RPMI7951 (cell line): ENCODE results near the gene PCDHGC3. TPM values are rescaled to one million over a fixed set of nuclear protein-coding genes. Genes with fewer than 3 reads are reported as not detected.
A peak's percentile ranks its signal among the peaks of the same experiment; 100 is the strongest.

ENCODE experiments used
- DNase-seq: peaks from one replicate; pipeline ENCODE4 v3.0.0-alpha.2; 2012; ENCODE audit warnings: low read depth
- total RNA-seq: library from RNA; depleted of rRNA; stranded (reverse); fragments of >200 nt; shearing (Covaris generic); gene quantifications from 2 replicates; pipeline ENCODE4 v1.2.3, GENCODE V29; 2014; rRNA removed

Gene PCDHGC3
- total RNA-seq, 1 experiment from 2014 or later, result 75.6 TPM

DNA sequence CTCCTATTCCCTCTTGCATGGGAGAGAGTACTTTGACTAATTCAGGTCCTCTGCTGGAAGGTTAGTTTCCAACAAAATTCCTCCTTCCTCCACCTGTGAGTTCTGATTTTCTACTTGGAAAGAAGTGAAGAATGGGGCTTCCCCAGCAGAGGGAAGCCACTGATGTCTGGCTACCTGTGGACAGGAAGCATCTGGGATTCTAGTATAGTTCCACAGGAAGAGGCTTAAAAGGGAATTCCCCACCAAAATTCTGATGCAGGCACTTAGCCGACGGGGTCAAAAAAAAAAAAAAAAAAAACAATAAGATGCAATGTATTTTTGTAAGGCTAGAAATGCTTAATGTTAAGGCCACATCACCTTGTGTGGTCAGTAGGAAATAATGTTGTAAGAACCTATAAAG is 46.5 kb downstream of the PCDHGC3 start:
- DNase-seq, result no peak

GRCh38 chr5:141523991-141524390 is 48.2 kb downstream of the PCDHGC3 start:
- no peak for DNase-seq

GRCh38 chr5:141524604-141525597 is 49.1 kb downstream of the PCDHGC3 start:
- DNase-seq, result peak; percentile 96

DNA sequence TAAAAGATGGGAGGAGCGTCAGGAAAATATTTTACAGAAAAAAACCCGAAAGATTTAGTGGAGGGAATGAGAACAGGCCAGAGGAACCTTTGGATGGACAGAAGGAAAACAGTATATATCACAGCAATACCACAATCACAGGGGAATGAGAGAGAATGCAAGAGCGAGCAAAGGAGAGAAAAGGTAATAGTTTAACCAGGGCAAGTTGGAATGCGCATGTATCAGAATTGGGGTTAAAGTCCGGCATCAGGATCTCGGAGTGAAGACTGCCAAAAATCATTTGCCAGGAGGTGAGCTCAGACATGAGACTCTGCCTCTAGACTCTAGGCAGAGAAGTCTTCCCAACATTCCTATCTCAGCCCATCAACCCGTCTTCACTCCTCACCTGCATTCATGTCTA is 49.9 kb downstream of the PCDHGC3 start:
- DNase-seq, result no peak

DNA sequence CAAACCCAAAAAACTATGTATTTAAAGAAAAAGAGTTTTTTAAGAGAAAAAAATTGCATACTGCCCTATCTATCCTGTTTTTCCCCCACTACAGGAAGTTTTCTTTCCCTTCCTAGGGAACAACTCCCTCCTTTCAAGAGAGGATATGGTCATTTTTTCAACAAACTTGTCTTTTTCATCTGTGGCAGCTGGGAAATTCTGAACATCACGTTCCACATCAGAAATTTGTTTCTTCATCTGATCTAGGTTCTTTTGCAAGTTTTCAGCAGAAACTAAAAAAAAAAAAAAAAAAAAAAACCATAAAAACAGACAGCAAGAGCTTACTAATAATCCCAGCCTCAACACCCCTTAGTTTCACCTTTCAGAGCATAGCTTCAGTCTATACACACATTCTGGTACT is 51.7 kb downstream of the PCDHGC3 start:
- DNase-seq, result no peak

Other genes starting within 250 kb of the PCDHGC3 start
- gene PCDHB15, start 230.6 kb upstream of the PCDHGC3 start, total RNA-seq, result 1.6 and 2.0 TPM in 2 replicates
- gene SLC25A2, start 171.9 kb upstream of the PCDHGC3 start, total RNA-seq, result 0.48 TPM in 1 of 2 replicates, not detected in the other
- 36.0 and 50.9 TPM in 2 replicates for gene TAF7, start 155.2 kb upstream of the PCDHGC3 start, total RNA-seq
- 3.3 and 3.7 TPM in 2 replicates for gene PCDHGA1, start 145.5 kb upstream of the PCDHGC3 start, total RNA-seq
- 6.8 and 7.0 TPM in 2 replicates for gene PCDHGA2, start 137.2 kb upstream of the PCDHGC3 start, total RNA-seq
- gene PCDHGA3, start 132.1 kb upstream of the PCDHGC3 start, total RNA-seq, result 0.12 and 0.39 TPM in 2 replicates
- gene PCDHGB1, start 125.9 kb upstream of the PCDHGC3 start, total RNA-seq, result 10.6 and 10.9 TPM in 2 replicates
- 3.8 and 4.8 TPM in 2 replicates for gene PCDHGA4, start 120.9 kb upstream of the PCDHGC3 start, total RNA-seq
- gene PCDHGB2, start 116.0 kb upstream of the PCDHGC3 start, total RNA-seq, result 4.6 and 6.0 TPM in 2 replicates
- gene PCDHGA5, start 111.8 kb upstream of the PCDHGC3 start, total RNA-seq, result 1.5 and 1.8 TPM in 2 replicates
- 1.1 and 1.6 TPM in 2 replicates for gene PCDHGB3, start 105.7 kb upstream of the PCDHGC3 start, total RNA-seq
- gene PCDHGA6, start 102.1 kb upstream of the PCDHGC3 start, total RNA-seq, result 1.3 and 1.8 TPM in 2 replicates
- 4.6 and 5.5 TPM in 2 replicates for gene PCDHGA7, start 93.2 kb upstream of the PCDHGC3 start, total RNA-seq
- 12.0 and 12.7 TPM in 2 replicates for gene PCDHGB4, start 88.3 kb upstream of the PCDHGC3 start, total RNA-seq
- 1.6 and 1.9 TPM in 2 replicates for gene PCDHGA8, start 83.3 kb upstream of the PCDHGC3 start, total RNA-seq
- 18.6 and 19.8 TPM in 2 replicates for gene PCDHGB5, start 78.0 kb upstream of the PCDHGC3 start, total RNA-seq
- 0.88 and 1.1 TPM in 2 replicates for gene PCDHGA9, start 73.2 kb upstream of the PCDHGC3 start, total RNA-seq
- 0.84 and 0.88 TPM in 2 replicates for gene PCDHGB6, start 67.9 kb upstream of the PCDHGC3 start, total RNA-seq
- gene PCDHGA10, start 63.0 kb upstream of the PCDHGC3 start, total RNA-seq, result 0.78 and 0.84 TPM in 2 replicates
- 0.29 and 0.48 TPM in 2 replicates for gene PCDHGB7, start 58.3 kb upstream of the PCDHGC3 start, total RNA-seq
- 7.0 and 8.1 TPM in 2 replicates for gene PCDHGA11, start 54.9 kb upstream of the PCDHGC3 start, total RNA-seq
- gene PCDHGA12, start 45.5 kb upstream of the PCDHGC3 start, total RNA-seq, result 19.9 and 23.5 TPM in 2 replicates
- 0.78 and 1.1 TPM in 2 replicates for gene PCDHGC4, start 9.1 kb downstream of the PCDHGC3 start, total RNA-seq
- gene PCDHGC5, start 13.1 kb downstream of the PCDHGC3 start, total RNA-seq, result 1.1 and 1.2 TPM in 2 replicates
- gene DIAPH1, start 143.0 kb downstream of the PCDHGC3 start, total RNA-seq, result 29.1 and 40.1 TPM in 2 replicates
- 43.9 and 52.4 TPM in 2 replicates for gene HDAC3, start 160.9 kb downstream of the PCDHGC3 start, total RNA-seq
- gene RELL2, start 161.0 kb downstream of the PCDHGC3 start, total RNA-seq, result 2.8 and 5.2 TPM in 2 replicates
- gene FCHSD1, start 175.5 kb downstream of the PCDHGC3 start, total RNA-seq, result 8.5 and 11.1 TPM in 2 replicates
- gene ARAP3, start 206.3 kb downstream of the PCDHGC3 start, total RNA-seq, result 5.3 and 5.4 TPM in 2 replicates